ENCODE data around the gene SIN3A.
A peak's percentile ranks its signal among the peaks of the same experiment; 100 is the strongest.

SIN3A gene

GRCh38 chr15:75367006-75367405 is 84.5 kb downstream of the SIN3A start:
- TF ChIP-seq CTCF (IDR thresholded peaks at IDR 0.05; ENCODE audit: unreplicated experiment in 3 of 3) = no peak
- Mint-ChIP-seq H3K9me3 (no peaks in the 10 kb centered on the region), H3K36me3 (ENCODE audit: low read depth) (peaks cover 18% of the 10 kb centered on the region), H3K27ac (peak overlapping the region in 2 of 3 experiments; percentile 29 to 56), H3K4me1 (peaks cover 16% of the 10 kb centered on the region), H3K27me3 (ENCODE audit: low read depth) (peaks cover 3% of the 10 kb centered on the region), H3K4me3 (peak overlapping the region; percentile 89 to 97 (median 95))

- peaks cover 16% of the 10 kb centered on the region for H3K4me1 Mint-ChIP-seq
Observed at GRCh38 chr15:75366163-75366562, 85.3 kb downstream of the SIN3A start.

GRCh38 chr15:75364881-75365280 is 86.6 kb downstream of the SIN3A start:
- Mint-ChIP-seq H3K4me1 (peaks cover 15% of the 10 kb centered on the region), H3K36me3 (ENCODE audit: low read depth) (peaks cover 10% of the 10 kb centered on the region), H3K4me3 (no peak overlapping the region), H3K27me3 (ENCODE audit: low read depth) (peaks cover 3% of the 10 kb centered on the region), H3K27ac (no peak overlapping the region), H3K9me3 (no peaks in the 10 kb centered on the region)
- TF ChIP-seq CTCF (IDR thresholded peaks at IDR 0.05; ENCODE audit: unreplicated experiment in 3 of 3) = no peak

More at GRCh38 chr15:75366163-75366562, 85.3 kb downstream of the SIN3A start:
- Mint-ChIP-seq H3K27ac (no peak overlapping the region), H3K9me3 (no peaks in the 10 kb centered on the region), H3K36me3 (ENCODE audit: low read depth) (peaks cover 10% of the 10 kb centered on the region), H3K4me3 (no peak overlapping the region), H3K27me3 (ENCODE audit: low read depth) (peaks cover 3% of the 10 kb centered on the region)
- TF ChIP-seq CTCF (IDR thresholded peaks at IDR 0.05; ENCODE audit: unreplicated experiment in 3 of 3) = no peak

- Mint-ChIP-seq H3K36me3 (ENCODE audit: low read depth) (peaks cover 7% of the 10 kb centered on the region), H3K27me3 (ENCODE audit: low read depth) (peaks cover 3% of the 10 kb centered on the region), H3K4me3 (no peak overlapping the region), H3K4me1 (peaks cover 4% of the 10 kb centered on the region), H3K27ac (no peak overlapping the region), H3K9me3 (no peaks in the 10 kb centered on the region)
- no peak for TF ChIP-seq CTCF (IDR thresholded peaks at IDR 0.05; ENCODE audit: unreplicated experiment in 3 of 3)
Observed at GRCh38 chr15:75363786-75364185, 87.7 kb downstream of the SIN3A start.

- Mint-ChIP-seq H3K4me1 (no peaks in the 10 kb centered on the region), H3K36me3 (ENCODE audit: low read depth) (peaks cover 4% of the 10 kb centered on the region), H3K4me3 (no peak overlapping the region), H3K27me3 (ENCODE audit: low read depth) (peaks cover 3% of the 10 kb centered on the region), H3K27ac (no peak overlapping the region), H3K9me3 (no peaks in the 10 kb centered on the region)
- no peak for TF ChIP-seq CTCF (IDR thresholded peaks at IDR 0.05; ENCODE audit: unreplicated experiment in 3 of 3)
Observed at GRCh38 chr15:75362642-75363249, 88.7 kb downstream of the SIN3A start.

- Mint-ChIP-seq H3K4me1 (no peaks in the 10 kb centered on the region), H3K27ac (no peak overlapping the region), H3K36me3 (ENCODE audit: low read depth) (peaks cover 4% of the 10 kb centered on the region), H3K4me3 (no peak overlapping the region), H3K27me3 (ENCODE audit: low read depth) (peaks cover 3% of the 10 kb centered on the region), H3K9me3 (no peaks in the 10 kb centered on the region)
- no peak for TF ChIP-seq CTCF (IDR thresholded peaks at IDR 0.05; ENCODE audit: unreplicated experiment in 3 of 3)
Observed at GRCh38 chr15:75361989-75362641, 89.4 kb downstream of the SIN3A start.
